Fibroblast of skin of left biceps (primary cell): ENCODE measurements around the gene PDE4B.

Source experiments
- DNase-seq, 2 experiments: peaks; one replicate each; pipeline ENCODE4 v3.0.0-alpha.2; 2013; ENCODE audit warnings: low read depth in 2 of 2

Gene PDE4B

DNA sequence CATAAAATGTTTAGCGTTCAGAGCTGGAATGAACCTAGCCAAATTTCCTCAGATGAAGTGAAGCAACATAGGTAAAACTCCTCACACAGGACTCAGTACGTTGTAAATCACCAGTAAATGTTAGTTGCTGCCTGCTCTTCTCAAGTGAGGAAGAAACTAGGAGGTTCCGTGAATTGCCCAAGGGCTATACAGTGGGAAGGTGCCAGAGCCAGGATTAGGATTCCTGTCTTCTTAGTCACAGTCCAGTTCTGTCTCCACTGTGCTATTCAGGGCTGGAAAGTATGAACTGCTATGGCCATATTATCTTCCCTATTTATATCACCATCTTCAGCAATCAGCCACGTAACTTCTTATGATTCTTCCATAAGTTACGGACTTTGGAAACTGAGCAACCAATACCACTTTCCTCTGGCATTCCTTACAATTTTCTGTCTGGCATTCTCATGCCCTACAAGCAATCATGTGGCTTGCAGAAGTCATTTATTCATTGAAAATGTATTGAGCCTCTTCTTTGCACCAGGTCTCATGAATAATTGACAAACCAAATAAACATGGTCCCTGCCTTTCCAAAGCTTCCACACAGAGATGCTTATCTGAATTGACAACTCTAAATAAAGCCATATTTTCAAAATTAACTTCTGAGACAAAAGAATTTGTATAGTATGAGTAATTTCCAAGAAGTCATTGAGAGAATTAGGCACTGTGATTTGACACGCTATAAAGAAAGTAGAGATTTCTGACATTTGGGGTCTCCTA is 469.7 kb downstream of the PDE4B start:
- peak; percentile 79 to 82 for DNase-seq

DNA sequence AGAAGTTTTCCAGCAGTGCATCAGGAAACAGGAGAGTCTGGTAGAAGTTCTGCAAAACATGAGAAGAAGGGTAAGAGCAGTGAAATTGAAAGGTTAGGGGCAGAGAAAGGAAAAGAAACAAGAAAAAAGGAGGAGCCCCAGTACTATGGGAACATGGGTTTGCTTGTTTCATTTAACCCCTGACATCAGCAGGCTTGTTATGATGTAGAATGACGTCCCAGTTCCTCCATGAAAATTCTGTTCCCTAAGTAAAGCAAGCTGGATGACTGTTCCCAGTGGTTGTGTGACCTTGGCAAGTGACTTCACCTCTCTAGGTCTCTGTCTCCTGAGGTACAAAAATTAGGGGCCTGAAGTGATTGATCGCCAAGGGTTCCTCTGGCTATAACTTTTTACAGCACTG is 472.6 kb downstream of the PDE4B start:
- DNase-seq = no peak

DNA sequence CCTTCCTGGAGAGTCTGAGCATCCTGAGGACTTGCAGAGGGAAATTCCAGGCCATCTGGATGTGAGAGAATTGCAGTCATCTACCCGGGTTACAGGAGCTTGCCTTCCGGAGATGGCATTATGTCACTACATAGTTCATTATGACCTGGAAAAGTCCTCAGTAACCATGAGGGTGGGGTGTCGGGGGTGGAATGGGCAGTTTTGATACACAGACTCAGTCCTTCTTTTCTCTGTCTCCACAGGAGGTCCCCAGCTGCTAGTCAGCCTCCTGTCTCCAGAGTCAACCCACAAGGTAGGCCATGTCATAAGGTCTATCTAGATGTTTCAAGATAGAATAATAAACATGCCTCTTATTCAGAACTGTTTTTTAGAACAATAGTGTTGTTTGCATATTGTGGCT is 473.1 kb downstream of the PDE4B start:
- DNase-seq = no peak

DNA sequence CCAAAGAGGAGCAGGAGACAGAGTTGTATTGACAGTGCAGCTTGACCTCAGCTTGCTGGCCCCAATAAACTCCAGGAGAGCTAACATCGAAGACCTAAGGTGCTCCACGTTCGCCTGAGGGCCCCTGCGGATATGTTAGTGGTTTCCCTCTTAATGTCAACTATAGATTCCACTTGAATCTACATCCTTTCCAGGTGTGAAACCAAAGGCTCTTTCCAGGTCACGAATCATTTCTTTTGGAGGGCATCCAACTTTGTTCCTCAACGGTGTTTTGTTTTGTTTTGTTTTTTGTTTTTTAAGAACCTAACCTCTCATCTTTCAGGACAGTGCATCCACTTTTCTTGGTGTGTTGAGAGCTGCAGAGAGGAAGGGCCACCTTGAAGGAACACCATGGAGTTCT is 473.7 kb downstream of the PDE4B start:
- DNase-seq = no peak

DNA sequence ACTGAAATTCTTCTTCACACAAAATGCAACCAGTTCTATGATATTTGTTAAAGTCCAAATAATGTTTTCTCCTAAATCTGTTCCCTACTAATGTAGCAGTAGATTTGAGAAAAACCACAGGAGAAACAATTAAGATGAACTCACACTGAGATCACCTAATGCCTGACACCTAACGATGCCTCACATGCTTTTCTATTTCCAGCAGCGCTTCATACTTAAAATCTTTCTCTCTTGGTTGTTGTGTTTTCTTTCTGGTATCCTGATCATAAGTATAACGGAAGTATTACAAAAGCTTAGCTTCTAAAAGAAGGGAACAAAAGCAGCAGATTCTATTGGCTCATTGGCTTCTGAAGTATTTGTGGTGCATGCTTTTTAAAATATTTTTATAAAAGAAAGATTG is 474.1 kb downstream of the PDE4B start:
- no peak for DNase-seq

DNA sequence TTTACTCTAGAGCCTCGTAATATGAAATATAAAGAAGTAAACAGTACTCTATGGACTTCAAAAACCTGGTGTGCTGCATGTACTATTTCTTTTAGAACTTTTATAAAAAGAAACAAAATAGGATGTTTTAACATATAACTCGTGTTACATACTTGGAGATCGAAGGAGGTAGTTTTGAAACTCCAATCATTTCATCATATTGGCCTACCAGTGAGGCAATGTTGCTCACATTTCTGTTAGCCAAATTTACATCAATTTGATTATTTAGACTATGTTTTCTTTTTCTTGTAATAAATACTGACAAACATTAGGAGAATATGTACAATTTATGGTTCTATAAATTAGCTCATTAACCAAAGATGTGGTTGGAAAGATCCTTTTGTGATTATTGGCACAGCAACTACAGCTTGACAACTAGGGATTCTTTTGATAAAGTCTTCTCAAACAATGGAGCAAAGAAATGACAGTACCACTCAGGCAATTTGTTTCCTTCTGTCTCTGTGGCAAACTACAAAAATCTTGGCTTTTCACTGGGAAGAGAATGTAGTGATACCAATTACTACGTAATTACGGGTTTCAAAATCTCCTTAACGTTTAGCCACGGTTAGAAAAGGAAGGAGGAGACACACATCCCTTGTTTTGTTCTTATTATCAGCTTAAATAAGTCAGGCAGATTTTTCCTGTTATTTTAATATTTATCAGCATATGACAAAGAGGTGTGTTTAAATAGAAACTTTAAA is 474.7 kb downstream of the PDE4B start:
- DNase-seq = no peak

DNA sequence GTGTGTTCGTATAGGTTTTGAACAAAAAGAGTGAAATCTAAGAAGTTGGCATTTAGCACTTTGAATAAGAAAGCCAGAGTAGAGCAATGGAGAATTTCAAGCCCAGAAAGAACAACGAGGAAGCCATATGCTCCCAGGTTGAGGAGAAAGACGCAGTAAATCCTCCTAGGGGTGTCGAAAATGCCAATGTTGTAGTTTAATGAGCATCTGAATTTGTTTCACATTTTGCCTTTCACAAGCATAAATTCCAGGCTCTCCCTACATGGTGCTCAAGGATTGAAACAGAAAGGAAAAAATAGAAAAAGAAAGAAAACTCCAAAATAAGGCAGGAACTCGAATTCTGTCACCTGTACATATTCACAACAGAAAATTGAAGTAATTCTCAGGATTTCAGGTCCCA is 476.5 kb downstream of the PDE4B start:
- no peak for DNase-seq

DNA sequence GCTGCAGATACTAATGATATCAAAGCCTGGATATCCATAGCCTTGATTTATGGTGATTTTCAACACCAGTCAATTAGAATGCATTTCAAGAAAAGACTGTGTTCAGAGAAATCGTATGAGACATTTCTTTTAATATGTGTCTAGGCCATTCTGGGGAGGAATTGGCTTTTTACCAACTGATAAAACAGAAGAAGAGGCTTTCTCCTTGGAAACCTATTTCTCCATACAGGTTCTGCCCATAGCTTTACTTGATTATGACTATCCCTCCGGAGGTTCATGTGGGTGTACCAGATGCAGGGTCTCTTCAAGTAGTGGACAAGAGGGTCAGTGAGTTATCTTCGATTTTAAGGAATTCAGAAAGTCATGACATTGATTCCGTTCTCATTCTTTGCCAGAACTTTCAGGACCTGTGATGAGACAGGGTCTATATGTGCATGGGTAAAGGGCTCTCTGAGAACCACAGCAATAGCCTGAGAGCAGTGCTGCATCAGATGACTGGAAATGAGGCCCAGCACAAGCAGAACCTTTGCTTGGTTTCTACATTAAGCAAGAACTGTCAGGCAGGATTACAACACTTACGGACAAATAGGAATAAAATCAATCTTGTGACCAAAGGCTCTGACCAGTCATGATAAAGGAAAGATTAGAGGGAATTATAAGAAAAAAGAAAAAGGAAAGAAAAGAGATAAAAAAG is 477.6 kb downstream of the PDE4B start:
- DNase-seq = no peak

DNA sequence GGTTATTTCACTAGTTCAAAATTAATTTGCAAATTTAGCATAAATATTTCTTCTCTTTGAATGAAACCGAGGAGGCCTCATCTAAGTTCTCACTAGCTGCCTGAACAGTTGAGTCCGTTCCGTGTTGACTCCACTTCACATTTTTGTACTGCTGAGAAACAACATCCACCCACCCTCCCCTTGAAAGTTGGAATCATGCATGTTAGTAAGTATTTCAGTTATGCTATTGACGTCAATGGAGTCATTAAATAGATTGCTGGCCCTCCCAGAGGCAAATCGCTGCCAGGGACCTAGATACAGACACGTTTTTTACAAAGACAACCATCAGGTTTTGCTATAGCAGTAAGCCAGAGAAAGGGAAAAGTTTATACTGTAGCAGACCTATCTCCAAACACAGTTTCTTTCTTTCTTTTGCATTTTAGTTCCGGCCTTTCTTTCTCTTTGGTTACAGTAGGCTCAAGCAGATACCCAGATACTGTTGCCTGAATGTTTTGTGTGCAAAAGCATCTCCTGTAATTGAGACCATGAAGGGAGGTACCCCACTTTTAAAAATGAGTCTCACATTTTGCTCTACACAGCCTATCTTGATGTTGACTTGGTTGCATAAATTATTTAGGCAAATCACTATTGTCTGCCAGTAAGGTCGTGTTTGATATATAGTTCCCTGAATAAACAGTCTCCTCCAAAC is 478.7 kb downstream of the PDE4B start:
- DNase-seq = peak; percentile 97 to 98

DNA sequence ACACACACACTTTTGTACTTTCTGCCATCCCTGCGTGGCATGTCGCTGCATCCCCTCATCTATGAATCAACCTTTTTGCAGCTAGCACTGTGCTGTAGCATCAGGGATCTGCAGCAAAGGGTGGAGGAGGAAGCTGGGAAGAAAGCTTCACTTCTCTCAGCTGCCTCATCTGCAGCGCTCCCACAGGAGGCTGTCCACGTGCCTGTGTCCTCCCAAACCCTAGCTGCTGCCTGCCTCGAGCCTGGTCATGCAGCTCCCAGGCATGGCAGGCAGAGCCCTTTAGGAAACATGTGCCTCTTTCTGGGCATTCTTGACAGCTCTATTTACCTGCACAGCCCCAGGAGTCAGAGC is 479.2 kb downstream of the PDE4B start:
- no peak for DNase-seq

DNA sequence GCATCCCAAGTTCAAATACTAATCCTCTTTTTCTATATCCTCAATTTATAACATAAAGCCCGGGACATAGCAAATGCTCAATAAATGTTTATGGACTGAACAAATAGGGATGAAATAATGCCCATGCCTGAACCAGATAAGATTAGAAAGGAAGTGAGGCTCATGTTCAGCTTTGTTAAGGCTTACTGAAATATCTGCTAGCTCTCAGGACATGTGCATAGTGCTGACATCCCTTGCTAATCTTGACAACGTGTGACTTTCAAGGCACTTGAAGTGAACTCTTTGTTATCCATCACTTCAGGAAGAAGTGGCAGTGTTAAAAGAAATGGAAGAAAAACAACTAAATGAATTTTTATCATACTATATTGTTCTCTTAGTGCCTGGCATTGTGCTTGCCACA is 481.0 kb downstream of the PDE4B start:
- DNase-seq = no peak

DNA sequence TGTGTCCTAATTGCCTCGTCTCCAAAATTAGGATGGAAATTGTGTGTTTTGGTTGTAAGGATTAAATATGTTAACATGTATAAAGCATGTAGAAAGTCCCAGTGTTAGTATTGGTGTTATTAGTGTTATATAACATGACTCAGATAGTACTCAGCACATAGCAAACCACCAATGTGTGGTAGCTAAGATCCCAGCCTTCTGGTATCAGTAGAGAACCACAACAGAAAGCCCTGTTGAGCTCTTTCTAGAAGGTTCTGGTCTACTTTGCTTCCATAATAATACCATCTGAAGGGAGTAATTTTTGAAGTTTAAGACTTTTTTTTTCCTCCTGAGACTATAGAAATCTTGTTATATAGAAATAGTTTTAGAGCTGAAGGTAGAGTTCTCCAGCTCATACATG is 481.9 kb downstream of the PDE4B start:
- no peak for DNase-seq

DNA sequence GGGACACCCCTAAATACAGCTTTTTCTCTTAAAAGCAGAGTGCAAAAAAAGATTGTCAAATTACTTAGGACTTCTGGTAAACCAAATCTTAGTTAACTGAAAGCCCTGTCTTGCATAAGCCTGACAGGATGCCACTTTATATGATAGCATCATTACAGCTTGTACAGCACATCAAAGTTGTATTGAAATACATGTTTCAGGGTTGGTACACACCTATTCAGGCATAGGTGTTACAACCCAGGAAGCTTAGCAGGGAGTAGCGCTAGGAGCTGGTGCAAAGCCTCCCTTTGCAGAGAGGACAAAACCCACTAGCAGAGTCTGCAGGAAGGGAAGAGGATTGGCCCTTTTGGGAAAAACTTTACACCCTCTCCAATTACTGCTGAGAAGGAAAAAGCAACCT is 482.4 kb downstream of the PDE4B start:
- no peak for DNase-seq

DNA sequence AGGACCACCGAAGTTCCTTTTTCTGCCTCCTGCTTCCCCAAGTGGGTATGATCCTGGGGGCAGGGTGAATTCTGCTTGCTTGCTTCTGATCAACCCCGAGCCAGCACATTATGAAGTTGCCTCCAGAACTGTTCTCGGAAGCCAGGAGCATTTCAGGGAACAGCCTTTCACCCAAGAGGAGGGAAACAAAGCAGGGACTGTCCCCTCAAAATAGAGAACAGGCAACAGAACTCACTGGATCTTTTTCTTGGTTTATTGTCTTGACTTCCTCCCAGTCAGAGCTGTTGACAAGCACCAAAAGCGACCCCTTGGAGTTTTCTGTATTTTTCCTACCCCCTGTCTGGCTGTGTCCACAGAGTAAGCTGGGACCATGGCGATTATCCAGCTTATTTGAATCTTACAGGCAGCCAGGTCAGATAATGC is 482.9 kb downstream of the PDE4B start:
- no peak for DNase-seq

DNA sequence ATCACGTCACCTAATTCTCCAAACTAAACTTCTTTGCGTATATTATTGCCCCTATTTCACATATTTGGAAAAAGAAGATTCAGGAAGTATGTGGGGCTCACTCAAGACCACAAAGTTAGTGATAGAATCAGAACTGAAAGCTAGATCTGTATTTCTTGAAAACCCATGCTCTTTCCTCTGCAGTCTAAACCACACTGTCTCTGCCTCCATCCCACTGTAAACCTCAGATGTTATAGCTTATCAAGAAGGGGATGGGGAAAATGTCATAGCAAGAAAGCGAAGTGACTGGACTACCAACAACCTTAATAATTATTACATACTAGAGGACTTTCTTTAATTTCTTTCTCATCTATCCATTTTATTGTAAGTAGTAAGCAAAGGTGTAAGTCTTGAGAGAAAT is 483.5 kb downstream of the PDE4B start:
- no peak for DNase-seq

DNA sequence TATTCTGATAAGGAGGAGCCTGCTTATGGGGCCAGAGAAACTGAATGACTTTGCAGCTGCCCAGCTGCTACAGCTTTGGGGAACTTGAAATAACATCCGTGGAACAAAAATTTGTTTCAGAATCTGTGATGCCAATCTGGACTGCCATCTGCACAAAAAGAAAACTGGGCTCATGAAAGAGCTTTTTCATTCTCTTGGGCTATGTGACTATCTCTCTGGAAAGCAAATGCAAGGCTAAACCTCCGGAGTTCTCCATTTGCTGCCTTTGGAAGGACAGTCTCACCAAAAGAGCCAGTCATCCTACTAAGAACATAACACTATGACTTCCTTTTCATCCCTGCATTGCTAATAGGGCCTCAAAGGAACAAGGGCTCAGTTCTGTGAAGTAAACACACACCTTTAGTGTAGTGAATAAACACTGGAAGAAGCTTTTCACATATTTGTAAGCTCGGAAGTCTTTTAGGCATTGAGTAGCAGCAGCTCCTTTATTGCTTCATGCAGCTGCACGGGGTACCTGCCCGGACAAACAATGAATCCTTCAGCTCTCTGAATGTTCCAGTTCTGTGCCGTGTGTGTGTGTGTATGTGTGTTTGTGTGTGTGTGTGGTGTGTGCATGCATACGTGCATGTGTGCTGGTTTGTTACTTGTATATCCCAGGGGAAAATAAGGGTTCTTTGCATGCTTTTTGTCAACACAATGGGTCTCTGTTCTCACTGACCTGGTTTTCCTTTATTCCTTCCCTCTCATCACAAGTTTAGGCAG is 485.7 kb downstream of the PDE4B start:
- DNase-seq = no peak

DNA sequence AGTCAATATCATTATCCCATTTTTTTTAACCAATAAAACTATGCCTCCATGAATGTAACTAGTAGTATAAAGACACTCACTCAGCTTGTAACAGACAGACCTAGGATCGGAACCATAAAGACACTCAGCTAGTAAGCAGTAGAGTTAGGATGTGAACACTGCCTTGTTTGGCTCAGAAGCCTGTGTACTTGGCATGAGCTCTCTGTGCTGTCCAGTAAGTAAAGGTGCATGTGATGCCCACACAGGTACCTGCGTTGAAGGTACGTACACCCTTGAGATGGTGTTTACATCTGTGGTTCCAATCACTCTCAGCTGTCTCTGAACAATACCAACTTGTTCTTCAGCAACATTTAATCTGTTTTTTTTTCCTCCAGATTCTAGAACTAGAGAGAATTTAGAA is 489.1 kb downstream of the PDE4B start:
- DNase-seq = no peak

DNA sequence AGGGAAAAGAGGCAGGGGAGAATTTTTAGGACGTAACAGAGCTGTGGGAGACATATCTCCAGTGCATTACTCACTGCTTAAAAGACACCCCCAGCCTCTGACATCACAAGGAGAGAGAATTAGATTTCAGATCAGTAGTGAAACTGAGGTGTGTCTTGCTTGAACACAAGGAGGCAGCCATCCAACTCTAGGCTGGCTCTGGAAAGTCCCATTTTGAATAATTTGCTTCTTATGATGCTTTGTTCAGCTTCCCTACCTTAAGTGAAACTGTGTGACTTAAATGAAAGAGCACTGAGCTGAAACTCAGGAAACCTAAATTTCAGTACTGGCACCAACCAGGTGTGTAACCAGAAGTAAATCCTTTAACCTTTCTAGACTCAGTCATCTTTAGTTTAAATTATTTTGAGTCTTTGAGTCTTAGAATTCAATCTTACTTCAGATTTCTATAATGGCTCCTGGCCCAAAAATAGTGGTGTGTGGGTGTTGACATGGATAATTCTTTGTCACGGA is 489.7 kb downstream of the PDE4B start:
- peak; percentile 55 to 56 for DNase-seq

DNA sequence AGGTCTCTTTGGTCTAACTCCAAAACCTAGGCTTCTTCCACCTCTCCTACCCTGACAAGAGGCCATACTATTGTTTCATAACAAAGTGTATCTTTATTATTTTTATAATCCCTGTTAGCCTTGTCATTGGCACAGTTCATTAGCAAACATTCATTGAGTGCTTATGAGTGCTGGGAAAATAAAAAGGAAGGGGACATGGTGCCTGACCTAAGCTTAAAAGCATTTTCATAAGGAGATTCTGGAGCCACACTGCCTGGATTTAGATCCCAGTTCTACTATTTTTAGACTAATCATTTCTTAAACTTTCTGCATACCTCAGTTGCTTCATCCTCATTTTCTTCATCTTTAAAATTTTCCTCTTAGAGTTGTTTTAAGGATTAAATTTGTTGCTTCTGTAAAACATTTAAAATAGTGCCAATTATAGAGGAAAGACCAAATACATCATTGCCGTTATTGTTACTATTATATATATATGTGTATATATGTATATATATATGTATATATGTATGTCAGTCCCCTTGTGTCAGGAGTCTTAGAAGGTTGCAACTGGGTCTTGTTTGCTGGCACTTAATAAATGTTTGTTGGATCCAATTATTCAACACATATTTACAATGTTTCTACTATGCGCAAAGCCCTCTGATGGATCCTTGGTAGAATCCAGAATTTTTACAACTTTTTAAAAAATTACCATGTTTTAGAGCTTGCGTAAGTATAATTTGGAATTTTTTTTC is 490.4 kb downstream of the PDE4B start:
- DNase-seq = no peak

DNA sequence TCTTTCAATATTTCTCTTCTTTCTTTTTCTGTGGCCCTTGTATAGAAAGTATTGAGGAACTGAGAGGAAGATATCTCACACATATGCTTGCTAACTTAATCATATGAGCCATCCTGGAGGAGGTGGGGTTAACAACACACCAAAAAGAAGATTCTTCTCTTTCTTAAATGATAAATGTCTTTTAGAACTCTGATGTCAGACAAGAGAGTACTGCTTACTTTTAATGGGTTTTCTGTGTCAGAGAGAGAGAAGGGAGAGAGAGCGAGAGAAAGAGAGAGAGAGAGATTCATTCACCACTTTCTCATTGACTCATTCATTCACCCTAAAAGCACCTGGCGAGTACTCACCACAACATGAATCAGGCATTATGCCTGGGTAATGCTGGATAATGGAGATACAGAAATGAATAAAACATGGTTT is 490.9 kb downstream of the PDE4B start:
- no peak for DNase-seq

DNA sequence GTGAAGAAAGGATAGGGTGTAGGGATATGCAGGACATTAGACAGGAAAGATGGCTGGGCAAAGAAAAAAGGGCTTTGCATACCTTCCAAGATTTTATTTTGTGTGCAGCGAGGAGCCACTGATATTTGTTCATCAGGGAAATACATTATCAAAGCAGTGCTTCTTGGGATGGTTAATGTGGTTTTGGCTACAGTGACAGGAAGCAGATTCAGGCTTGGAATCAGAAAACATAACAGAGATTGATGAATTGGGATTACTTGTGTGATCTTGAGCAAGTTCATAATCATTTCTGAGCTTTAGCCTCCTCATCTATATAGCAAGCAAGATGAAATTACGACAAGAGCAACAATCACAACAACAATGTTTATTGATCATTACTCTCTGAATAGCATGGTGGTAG is 492.1 kb downstream of the PDE4B start:
- no peak for DNase-seq
